ENCODE results near the gene TSSK6. TPM values are rescaled to one million over a fixed set of nuclear protein-coding genes. Genes with fewer than 3 reads are reported as not detected.

TSSK6 gene
- total and polyA plus RNA-seq, 11 donors: 0.28 to 1.0 (median 0.54) TPM

DNA sequence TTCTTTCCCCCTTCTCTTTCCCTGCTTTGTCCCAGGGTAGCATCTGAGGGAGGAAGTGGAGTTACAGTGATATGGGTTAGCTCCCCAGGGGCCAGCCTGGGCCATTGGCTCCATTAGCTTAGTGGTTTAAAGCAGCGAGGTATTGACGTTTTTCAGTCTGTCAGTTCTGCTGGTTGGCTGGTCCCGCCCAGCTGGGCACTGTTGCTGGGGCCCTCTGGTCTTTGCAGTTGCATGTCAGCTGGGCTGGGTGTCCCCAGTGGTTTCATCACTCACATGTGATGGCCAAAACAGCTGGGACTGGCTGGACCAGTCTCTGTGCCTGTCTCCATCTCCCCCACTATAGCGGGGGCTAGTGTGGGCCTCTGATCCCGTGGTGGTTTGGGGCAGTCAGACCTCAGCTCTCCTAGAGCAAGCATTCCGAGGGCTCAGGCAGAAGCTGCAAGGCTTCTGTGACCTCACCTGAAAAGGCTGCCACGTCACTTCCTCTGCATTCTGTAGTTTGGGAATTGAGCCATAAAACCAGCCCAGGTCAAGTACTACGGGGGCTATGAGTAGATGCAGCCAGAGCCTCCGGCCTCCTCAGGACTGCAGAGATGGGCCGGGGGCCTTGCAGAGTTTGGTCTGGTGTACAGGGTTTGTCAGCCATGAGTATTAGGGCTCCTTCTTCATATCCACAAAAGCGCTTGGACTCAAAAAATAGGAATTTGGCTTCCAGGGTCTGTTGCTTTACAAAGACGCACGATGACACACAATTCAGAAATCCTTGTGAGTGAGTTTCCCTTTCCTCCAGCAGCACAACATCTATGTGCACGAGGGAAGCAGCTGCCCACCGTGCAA lies 30.0 kb downstream of the TSSK6 start:
- no peak for TF ChIP-seq POLR2A (IDR thresholded peaks at IDR 0.05)
- TF ChIP-seq, protein P1, sequence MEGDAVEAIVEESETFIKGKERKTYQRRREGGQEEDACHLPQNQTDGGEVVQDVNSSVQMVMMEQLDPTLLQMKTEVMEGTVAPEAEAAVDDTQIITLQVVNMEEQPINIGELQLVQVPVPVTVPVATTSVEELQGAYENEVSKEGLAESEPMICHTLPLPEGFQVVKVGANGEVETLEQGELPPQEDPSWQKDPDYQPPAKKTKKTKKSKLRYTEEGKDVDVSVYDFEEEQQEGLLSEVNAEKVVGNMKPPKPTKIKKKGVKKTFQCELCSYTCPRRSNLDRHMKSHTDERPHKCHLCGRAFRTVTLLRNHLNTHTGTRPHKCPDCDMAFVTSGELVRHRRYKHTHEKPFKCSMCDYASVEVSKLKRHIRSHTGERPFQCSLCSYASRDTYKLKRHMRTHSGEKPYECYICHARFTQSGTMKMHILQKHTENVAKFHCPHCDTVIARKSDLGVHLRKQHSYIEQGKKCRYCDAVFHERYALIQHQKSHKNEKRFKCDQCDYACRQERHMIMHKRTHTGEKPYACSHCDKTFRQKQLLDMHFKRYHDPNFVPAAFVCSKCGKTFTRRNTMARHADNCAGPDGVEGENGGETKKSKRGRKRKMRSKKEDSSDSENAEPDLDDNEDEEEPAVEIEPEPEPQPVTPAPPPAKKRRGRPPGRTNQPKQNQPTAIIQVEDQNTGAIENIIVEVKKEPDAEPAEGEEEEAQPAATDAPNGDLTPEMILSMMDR (IDR thresholded peaks at IDR 0.05): no peak
- H3K27ac ChIP-seq: peak overlapping the region in 3 of 12 donors; percentile 4 to 60 (median 18)
- H3K27me3 ChIP-seq: no peaks in the 10 kb centered on the region
- peaks cover 0 to 38% (median 0%) of the 10 kb centered on the region in 9 donors for H3K36me3 ChIP-seq
- H3K4me1 ChIP-seq: peaks cover 10 to 69% (median 45%) of the 10 kb centered on the region in 12 donors
- ATAC-seq: peak in 2 of 4 donors; percentile 1 to 6
- H3K9me3 ChIP-seq: no peaks in the 10 kb centered on the region
- 68 to 72% (median 69%) methylated on average over 15 of the region's 15 CpGs for WGBS, 4 donors
- peak in 3 of 5 donors; percentile 53 to 71 (median 68) for DNase-seq
- H3K4me3 ChIP-seq: no peak overlapping the region
- intact Hi-C loops (cut with DNase I): loop anchor here in 2 of 10 donors (5.0 to 10.0 kb wide), 3 partner anchors 78 to 341 kb away; partner anchors contain the start of gene GATAD2A (in 1 of the 2)

DNA sequence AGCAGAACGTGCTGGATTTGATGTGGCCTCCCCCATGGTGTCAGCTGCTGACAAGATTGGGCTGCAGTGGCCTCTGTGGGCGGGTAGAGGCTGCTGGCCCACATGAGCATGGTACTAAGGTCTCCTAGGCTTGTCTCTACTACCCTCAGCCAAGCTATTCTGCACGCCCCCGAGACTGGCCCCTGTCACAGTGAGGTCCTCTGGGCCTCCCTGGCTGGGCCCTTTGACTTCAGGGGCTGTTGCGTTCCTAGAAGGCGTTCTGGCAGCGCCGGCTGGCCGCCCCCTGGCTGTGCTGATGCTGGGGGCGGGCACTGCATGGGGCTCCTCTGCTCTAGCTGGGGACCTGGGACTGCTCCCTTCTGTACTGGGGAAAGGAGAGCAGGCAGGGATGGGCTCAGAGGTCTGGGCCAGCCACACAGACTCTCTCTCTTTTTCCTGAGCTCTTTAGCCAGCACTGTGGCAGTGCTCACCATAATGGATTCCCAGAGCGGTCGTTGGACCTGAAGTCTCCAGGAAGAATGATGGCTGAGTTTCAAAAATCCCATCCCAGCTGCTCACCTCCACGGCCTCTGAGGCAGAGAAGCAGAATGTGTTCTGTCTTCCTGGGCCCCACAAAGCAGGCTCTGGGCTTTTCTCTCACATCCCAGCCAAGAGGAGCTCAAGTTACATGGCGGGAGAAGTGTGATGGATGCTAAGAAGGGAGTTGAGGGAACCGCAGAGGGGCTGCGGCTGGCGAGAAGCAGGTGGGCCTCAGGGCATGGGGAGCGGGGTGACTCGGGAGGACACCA lies 32.3 kb downstream of the TSSK6 start:
- WGBS, 4 donors: 61 to 73% (median 68%) methylated on average over 16 to 19 of the region's 19 CpGs

DNA sequence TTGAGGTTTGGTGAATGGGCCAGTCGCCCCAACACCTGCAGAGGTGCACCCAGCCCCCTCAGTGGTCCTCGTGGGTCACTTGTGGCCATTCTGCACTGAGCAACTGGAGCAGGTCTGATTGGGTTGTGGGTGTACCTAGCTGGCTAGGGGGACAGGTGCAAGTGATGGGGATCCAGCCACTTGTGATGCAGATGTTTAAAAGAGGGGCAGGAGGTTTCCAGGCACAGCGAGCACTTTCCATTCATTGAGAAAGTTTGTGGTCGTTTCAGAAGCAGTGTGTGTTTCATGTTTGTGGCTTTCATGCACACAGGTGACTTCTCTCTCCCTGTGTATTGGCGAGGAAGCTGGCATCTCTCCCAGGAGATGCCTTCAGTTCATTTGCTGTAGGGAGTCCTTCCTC lies 34.7 kb downstream of the TSSK6 start:
- Histone ChIP-seq H3K4me3 (no peak overlapping the region), H3K9me3 (no peaks in the 10 kb centered on the region), H3K27me3 (no peaks in the 10 kb centered on the region), H3K36me3 (peaks cover 0 to 32% (median 0%) of the 10 kb centered on the region in 9 donors), H3K27ac (no peak overlapping the region), H3K4me1 (peaks cover 0 to 33% (median 14%) of the 10 kb centered on the region in 12 donors)
- TF ChIP-seq, protein P1 (IDR thresholded peaks at IDR 0.05): no peak
- TF ChIP-seq POLR2A (IDR thresholded peaks at IDR 0.05): no peak
- intact Hi-C loops (cut with DNase I): loop anchor here in 1 of 10 donors (10.0 kb wide), 1 partner anchor 336 kb away; no protein-coding TSS in a partner anchor
- 74 to 84% (median 81%) methylated on average over 4 to 5 of the region's 5 CpGs for WGBS, 4 donors
- ATAC-seq (no peak), DNase-seq (peak in 1 of 5 donors; percentile 4)

More for the DNA sequence above, 32.3 kb downstream of the TSSK6 start:
- intact Hi-C loops (cut with DNase I): loop anchor here in 1 of 10 donors (10.0 kb wide), 1 partner anchor 338 kb away; no protein-coding TSS in a partner anchor
- no peak overlapping the region for H3K4me3 ChIP-seq
- peak in 2 of 5 donors; percentile 5 to 26 for DNase-seq
- no peak for TF ChIP-seq POLR2A (IDR thresholded peaks at IDR 0.05)
- TF ChIP-seq, protein P1 (IDR thresholded peaks at IDR 0.05): no peak
- H3K9me3 ChIP-seq: no peaks in the 10 kb centered on the region
- no peaks in the 10 kb centered on the region for H3K27me3 ChIP-seq
- H3K4me1 ChIP-seq: peaks cover 0 to 45% (median 21%) of the 10 kb centered on the region in 12 donors
- H3K27ac ChIP-seq: no peak overlapping the region
- peaks cover 0 to 43% (median 0%) of the 10 kb centered on the region in 9 donors for H3K36me3 ChIP-seq
- ATAC-seq: no peak
